DND-41 (cell line): Measurements from ENCODE around the gene FBXO10.

Experiments used
- ATAC-seq: fragments of 200-7000 bp; cut with Tn5 transposase; 3 replicates; pipeline ENCODE4 v1.9.1; 2021; ENCODE audit warnings: low read depth; ENCODE audit not compliant: insufficient read depth
- DNase-seq: peaks from one replicate; pipeline ENCODE4 v3.0.0-alpha.2; 2020
- H2AFZ ChIP-seq: 2 replicates; pipeline ENCODE4 v1.6.0; 2012; ENCODE audit warnings: low read depth, low read length
- H3K27ac ChIP-seq: 2 replicates; pipeline ENCODE4 v1.5.1; 2012; ENCODE audit warnings: low read length, inconsistent platforms
- H3K27me3 ChIP-seq: fragments of 200-600 bp; sonication (generic); 2 replicates; pipeline ENCODE4 v1.6.0; 2012; ENCODE audit warnings: low read length, mild to moderate bottlenecking, inconsistent platforms; ENCODE audit not compliant: insufficient read depth, poor library complexity
- H3K36me3 ChIP-seq: 2 replicates; pipeline ENCODE4 v1.5.1; 2012; ENCODE audit warnings: low read length, inconsistent platforms; ENCODE audit not compliant: insufficient read depth
- H3K4me1 ChIP-seq: 2 replicates; pipeline ENCODE4 v1.5.1; 2012; ENCODE audit warnings: mild to moderate bottlenecking, low read length; ENCODE audit not compliant: insufficient read depth
- H3K4me2 ChIP-seq: 2 replicates; pipeline ENCODE4 v1.6.0; 2012; ENCODE audit warnings: mild to moderate bottlenecking, moderate library complexity, low read length, inconsistent platforms; ENCODE audit not compliant: insufficient read depth
- H3K4me3 ChIP-seq, 2 experiments: fragments of 200-600 bp in 1 of 2; shearing (Covaris generic) in 1 of 2; 2 replicates each; pipeline ENCODE4 v1.5.1; 2012 to 2016; ENCODE audit warnings: inconsistent platforms in 2 of 2, low read length in 2 of 2, mild to moderate bottlenecking in 2 of 2, low read depth in 1 of 2, moderate library complexity in 1 of 2
- H3K79me2 ChIP-seq: 2 replicates; pipeline ENCODE4 v1.6.0; 2012; ENCODE audit warnings: low read length, inconsistent platforms; ENCODE audit not compliant: insufficient read depth
- H3K9ac ChIP-seq: 2 replicates; pipeline ENCODE4 v1.6.0; 2012; ENCODE audit warnings: low read depth, mild to moderate bottlenecking, inconsistent platforms, low read length, moderate library complexity
- H3K9me3 ChIP-seq: 2 replicates; pipeline ENCODE4 v1.5.1; 2012; ENCODE audit warnings: low read length, moderate library complexity, mild to moderate bottlenecking, inconsistent platforms; ENCODE audit not compliant: insufficient read depth, severe bottlenecking
- H4K20me1 ChIP-seq: 2 replicates; pipeline ENCODE4 v1.6.0; 2012; ENCODE audit warnings: low read length; ENCODE audit not compliant: insufficient read depth
- EZH2 ChIP-seq: IDR thresholded peaks from 3 replicates; pipeline ENCODE4 v1.6.1; 2012; ENCODE audit warnings: borderline replicate concordance, low read depth, mild to moderate bottlenecking, moderate library complexity, low read length, inconsistent platforms; ENCODE audit not compliant: severe bottlenecking
- TF ChIP-seq, protein P1 (sequence below): IDR thresholded peaks from 2 replicates; pipeline ENCODE4 v1.5.1; 2012; ENCODE audit warnings: borderline replicate concordance, low read length, moderate library complexity, mild to moderate bottlenecking; ENCODE audit not compliant: poor library complexity, severe bottlenecking; ENCODE audit errors: extremely low read depth

FBXO10 gene

DNA sequence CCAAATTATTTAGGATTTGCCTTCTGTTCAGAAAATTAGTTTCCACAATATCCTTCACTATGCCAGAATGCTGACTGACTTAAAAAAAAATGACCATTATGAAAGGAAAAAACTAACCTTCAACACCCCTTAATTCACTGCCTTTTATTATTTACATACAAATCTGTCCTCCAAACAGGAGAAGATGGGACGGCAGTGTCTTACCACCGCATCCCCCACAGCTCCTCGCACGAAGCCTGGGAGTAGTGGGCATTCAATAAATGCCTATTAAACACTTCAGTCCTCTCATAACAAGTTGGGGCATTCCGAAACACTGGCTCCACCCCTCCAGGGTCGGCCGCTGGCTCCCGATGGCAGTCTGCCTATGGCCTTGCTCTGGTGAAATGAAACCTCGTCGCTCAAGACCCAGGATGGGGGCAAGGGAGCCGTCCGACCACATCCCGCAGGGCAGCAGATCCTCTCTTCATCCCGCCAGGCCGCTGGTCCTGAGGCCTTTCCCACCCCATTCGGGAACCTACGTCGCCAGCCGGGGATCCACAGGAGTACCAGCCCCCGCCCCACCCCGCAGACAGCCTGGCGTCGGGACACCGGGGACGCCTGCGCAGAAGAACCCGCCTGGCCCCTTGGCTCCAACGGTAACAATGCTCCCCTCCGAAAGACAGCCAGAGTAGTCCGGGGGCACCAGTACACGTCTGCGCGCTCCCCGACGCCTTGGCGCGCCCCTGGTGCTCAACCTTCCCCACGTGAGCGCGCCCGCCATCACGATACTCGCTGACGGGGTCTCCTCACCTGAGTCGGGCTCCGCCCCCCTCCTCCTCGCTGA is 111.5 kb downstream of the FBXO10 start:
- H3K27ac ChIP-seq, result peak overlapping the region; percentile 89
- peak overlapping the region; percentile 86 for H2AFZ ChIP-seq

DNA sequence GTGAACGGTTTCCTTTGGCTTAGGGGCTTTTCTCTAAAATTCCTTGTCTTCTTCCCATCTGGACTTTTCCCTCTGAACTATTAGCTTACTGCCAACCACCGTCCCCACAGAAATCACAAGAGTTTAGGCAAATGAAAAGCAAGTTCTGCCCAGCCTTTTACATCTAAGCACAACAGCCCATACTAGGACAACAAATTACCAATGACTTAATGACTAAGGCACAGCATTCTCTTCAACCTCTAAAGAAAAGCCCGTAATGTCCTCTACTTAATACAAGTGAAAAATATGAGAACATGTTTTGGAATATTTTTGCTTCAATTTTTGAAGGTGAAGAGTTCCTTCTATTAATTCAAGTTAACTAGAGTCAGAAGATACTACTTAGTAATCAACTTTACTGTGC is 112.2 kb downstream of the FBXO10 start:
- peaks cover 7% of the 10 kb centered on the region; the same call in 1 of the 2 replicates for H4K20me1 ChIP-seq
- DNase-seq (no peak), ATAC-seq (no peak)
- peaks cover 54% of the 10 kb centered on the region for H3K79me2 ChIP-seq
- H3K27ac ChIP-seq, result peak overlapping the region; percentile 89; the same call in 1 of the 2 replicates
- H3K9ac ChIP-seq, result peak overlapping the region; percentile 93
- H3K4me1 ChIP-seq, result peaks cover 39% of the 10 kb centered on the region
- no peak overlapping the region for H2AFZ ChIP-seq
- H3K9me3 ChIP-seq, result no peaks in the 10 kb centered on the region
- no peaks in the 10 kb centered on the region for H3K27me3 ChIP-seq
- peak overlapping the region; percentile 64 to 85 for H3K4me3 ChIP-seq
- no peaks in the 10 kb centered on the region; the same call in 1 of the 2 replicates for H3K36me3 ChIP-seq
- H3K4me2 ChIP-seq, result peak overlapping the region; percentile 99
- TF ChIP-seq, protein P1, sequence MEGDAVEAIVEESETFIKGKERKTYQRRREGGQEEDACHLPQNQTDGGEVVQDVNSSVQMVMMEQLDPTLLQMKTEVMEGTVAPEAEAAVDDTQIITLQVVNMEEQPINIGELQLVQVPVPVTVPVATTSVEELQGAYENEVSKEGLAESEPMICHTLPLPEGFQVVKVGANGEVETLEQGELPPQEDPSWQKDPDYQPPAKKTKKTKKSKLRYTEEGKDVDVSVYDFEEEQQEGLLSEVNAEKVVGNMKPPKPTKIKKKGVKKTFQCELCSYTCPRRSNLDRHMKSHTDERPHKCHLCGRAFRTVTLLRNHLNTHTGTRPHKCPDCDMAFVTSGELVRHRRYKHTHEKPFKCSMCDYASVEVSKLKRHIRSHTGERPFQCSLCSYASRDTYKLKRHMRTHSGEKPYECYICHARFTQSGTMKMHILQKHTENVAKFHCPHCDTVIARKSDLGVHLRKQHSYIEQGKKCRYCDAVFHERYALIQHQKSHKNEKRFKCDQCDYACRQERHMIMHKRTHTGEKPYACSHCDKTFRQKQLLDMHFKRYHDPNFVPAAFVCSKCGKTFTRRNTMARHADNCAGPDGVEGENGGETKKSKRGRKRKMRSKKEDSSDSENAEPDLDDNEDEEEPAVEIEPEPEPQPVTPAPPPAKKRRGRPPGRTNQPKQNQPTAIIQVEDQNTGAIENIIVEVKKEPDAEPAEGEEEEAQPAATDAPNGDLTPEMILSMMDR, result no peak
- TF ChIP-seq EZH2, result no peak

More for the DNA sequence above, 111.5 kb downstream of the FBXO10 start:
- ATAC-seq (peak; percentile 48), DNase-seq (no peak)
- Histone ChIP-seq H3K79me2 (peaks cover 50% of the 10 kb centered on the region), H3K27me3 (no peaks in the 10 kb centered on the region), H3K4me1 (peaks cover 39% of the 10 kb centered on the region), H3K4me2 (peak overlapping the region; percentile 99), H3K9me3 (no peaks in the 10 kb centered on the region), H3K4me3 (peak overlapping the region; percentile 64 to 85), H3K36me3 (no peaks in the 10 kb centered on the region; the same call in 1 of the 2 replicates), H4K20me1 (peaks cover 7% of the 10 kb centered on the region; the same call in 1 of the 2 replicates), H3K9ac (peak overlapping the region; percentile 93)
- TF ChIP-seq, protein P1, result no peak
- TF ChIP-seq EZH2, result no peak
